ENCODE data around the gene PAPPA. TPM values are rescaled to one million over a fixed set of nuclear protein-coding genes. Genes with fewer than 3 reads are reported as not detected.

PAPPA gene
- total and polyA plus RNA-seq, 2 of the 8 experiments (the other 6 are each of a cell fraction or from before 2014, with no cell fraction given), result 0.18 to 0.63 TPM

DNA sequence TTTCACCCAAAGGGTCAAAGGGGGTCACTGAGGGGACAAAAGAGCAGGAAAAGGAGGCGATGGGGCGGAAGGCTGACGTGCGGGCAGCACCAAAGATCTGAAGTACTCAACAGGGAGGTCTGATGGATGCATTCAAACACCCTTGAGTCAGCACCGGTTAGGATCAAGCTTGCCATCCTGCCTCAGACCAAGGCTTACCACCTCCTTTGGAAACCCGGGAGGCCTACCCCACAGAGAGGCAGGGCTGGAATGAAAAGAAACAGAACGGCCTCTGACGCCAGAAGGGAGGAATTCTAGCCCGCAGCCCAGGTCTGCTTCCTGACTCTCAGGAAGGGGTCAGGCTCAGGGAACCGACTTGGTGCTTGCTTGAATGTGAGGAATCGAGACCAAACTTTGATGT is 125.6 kb downstream of the PAPPA start (continued):
- TF ChIP-seq, protein P1, sequence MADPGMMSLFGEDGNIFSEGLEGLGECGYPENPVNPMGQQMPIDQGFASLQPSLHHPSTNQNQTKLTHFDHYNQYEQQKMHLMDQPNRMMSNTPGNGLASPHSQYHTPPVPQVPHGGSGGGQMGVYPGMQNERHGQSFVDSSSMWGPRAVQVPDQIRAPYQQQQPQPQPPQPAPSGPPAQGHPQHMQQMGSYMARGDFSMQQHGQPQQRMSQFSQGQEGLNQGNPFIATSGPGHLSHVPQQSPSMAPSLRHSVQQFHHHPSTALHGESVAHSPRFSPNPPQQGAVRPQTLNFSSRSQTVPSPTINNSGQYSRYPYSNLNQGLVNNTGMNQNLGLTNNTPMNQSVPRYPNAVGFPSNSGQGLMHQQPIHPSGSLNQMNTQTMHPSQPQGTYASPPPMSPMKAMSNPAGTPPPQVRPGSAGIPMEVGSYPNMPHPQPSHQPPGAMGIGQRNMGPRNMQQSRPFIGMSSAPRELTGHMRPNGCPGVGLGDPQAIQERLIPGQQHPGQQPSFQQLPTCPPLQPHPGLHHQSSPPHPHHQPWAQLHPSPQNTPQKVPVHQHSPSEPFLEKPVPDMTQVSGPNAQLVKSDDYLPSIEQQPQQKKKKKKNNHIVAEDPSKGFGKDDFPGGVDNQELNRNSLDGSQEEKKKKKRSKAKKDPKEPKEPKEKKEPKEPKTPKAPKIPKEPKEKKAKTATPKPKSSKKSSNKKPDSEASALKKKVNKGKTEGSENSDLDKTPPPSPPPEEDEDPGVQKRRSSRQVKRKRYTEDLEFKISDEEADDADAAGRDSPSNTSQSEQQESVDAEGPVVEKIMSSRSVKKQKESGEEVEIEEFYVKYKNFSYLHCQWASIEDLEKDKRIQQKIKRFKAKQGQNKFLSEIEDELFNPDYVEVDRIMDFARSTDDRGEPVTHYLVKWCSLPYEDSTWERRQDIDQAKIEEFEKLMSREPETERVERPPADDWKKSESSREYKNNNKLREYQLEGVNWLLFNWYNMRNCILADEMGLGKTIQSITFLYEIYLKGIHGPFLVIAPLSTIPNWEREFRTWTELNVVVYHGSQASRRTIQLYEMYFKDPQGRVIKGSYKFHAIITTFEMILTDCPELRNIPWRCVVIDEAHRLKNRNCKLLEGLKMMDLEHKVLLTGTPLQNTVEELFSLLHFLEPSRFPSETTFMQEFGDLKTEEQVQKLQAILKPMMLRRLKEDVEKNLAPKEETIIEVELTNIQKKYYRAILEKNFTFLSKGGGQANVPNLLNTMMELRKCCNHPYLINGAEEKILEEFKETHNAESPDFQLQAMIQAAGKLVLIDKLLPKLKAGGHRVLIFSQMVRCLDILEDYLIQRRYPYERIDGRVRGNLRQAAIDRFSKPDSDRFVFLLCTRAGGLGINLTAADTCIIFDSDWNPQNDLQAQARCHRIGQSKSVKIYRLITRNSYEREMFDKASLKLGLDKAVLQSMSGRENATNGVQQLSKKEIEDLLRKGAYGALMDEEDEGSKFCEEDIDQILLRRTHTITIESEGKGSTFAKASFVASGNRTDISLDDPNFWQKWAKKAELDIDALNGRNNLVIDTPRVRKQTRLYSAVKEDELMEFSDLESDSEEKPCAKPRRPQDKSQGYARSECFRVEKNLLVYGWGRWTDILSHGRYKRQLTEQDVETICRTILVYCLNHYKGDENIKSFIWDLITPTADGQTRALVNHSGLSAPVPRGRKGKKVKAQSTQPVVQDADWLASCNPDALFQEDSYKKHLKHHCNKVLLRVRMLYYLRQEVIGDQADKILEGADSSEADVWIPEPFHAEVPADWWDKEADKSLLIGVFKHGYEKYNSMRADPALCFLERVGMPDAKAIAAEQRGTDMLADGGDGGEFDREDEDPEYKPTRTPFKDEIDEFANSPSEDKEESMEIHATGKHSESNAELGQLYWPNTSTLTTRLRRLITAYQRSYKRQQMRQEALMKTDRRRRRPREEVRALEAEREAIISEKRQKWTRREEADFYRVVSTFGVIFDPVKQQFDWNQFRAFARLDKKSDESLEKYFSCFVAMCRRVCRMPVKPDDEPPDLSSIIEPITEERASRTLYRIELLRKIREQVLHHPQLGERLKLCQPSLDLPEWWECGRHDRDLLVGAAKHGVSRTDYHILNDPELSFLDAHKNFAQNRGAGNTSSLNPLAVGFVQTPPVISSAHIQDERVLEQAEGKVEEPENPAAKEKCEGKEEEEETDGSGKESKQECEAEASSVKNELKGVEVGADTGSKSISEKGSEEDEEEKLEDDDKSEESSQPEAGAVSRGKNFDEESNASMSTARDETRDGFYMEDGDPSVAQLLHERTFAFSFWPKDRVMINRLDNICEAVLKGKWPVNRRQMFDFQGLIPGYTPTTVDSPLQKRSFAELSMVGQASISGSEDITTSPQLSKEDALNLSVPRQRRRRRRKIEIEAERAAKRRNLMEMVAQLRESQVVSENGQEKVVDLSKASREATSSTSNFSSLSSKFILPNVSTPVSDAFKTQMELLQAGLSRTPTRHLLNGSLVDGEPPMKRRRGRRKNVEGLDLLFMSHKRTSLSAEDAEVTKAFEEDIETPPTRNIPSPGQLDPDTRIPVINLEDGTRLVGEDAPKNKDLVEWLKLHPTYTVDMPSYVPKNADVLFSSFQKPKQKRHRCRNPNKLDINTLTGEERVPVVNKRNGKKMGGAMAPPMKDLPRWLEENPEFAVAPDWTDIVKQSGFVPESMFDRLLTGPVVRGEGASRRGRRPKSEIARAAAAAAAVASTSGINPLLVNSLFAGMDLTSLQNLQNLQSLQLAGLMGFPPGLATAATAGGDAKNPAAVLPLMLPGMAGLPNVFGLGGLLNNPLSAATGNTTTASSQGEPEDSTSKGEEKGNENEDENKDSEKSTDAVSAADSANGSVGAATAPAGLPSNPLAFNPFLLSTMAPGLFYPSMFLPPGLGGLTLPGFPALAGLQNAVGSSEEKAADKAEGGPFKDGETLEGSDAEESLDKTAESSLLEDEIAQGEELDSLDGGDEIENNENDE (IDR thresholded peaks at IDR 0.05; ENCODE audit: insufficient replicate concordance, low read length), result peak; percentile 32
- TF ChIP-seq CREB1 (IDR thresholded peaks at IDR 0.05), result peak; percentile 62; the same call in 1 of the 2 replicates
- TF ChIP-seq JUND (IDR thresholded peaks at IDR 0.05; ENCODE audit: low read length), result peak; percentile 46; the same call in 1 of the 2 replicates
- TF ChIP-seq ASH2L (IDR thresholded peaks at IDR 0.05; ENCODE audit: low read length), result no peak
- peak; percentile 61; the same call in 1 of the 2 replicates for TF ChIP-seq YY1 (IDR thresholded peaks at IDR 0.05; ENCODE audit: low read depth, low read length)
- TF ChIP-seq RAD21 (IDR thresholded peaks at IDR 0.05 in 1 of 2, conservative IDR thresholded peaks at IDR 0.05 in 1 of 2; ENCODE audit: low read depth in 2 of 2, low read length in 2 of 2), result no peak; a peak in 1 of 4 replicates
- peak; percentile 82 for TF ChIP-seq CTBP2 (IDR thresholded peaks at IDR 0.05; ENCODE audit: borderline replicate concordance, insufficient read depth, insufficient read length, low read length)
- no peak for TF ChIP-seq RFX5 (IDR thresholded peaks at IDR 0.05; ENCODE audit: borderline replicate concordance, low read depth, low read length)
- TF ChIP-seq NANOG (IDR thresholded peaks at IDR 0.05; ENCODE audit: insufficient read depth, low read depth, low read length, poor library complexity, severe bottlenecking), result peak; percentile 34
- TF ChIP-seq RBBP5 (IDR thresholded peaks at IDR 0.05; ENCODE audit: borderline replicate concordance, low read depth, low read length), result peak; percentile 66; the same call in 1 of the 2 replicates

Measured in H1 (cell line).